T-helper 1 cell treated with Interleukin-12 subunit alpha and Interleukin-12 subunit beta and Interleukin-4 antibody, amounts not matched to agents 30 ng/mL and 1 ng/mL, for 36 hours (primary cell): ENCODE results near the gene GJC2. TPM values are rescaled to one million over a fixed set of nuclear protein-coding genes. Genes with fewer than 3 reads are reported as not detected.

ENCODE experiments used
- intact Hi-C: fragments of 100-400 bp; cut with micrococcal nuclease; formaldehyde crosslinking; loops from one replicate; pipeline ENCODE4 v1.15.1; 2024
- total RNA-seq: library from RNA; stranded (reverse); gene quantifications from 2 replicates; pipeline ENCODE4 v1.2.3, GENCODE V29; 2022

GJC2 gene
- 0.88 and 1.0 TPM in 2 replicates for total RNA-seq

GRCh38 chr1:228149406-228150119 is at the start of gene GJC2:
Gene GJC2 (plus strand): TSS chr1:228149930. CDS start chr1:228157759, 7,829 bp downstream.
- intact Hi-C loops, result no loop called here

- intact Hi-C loops, result loop anchor here (5.0 to 10.0 kb wide), 5 partner anchors 334 to 1964 kb away; partner anchors contain the start of genes GALNT2 and PARP1
Measured at GRCh38 chr1:228100822-228101613, 48.7 kb upstream of the GJC2 start.

GRCh38 chr1:228101614-228101993 is 48.1 kb upstream of the GJC2 start:
- intact Hi-C loops, result loop anchor here (5.0 to 10.0 kb wide), 5 partner anchors 334 to 1963 kb away; partner anchors contain the start of genes GALNT2 and PARP1

- intact Hi-C loops, result loop anchor here (5.0 to 10.0 kb wide), 5 partner anchors 335 to 1963 kb away; partner anchors contain the start of genes GALNT2 and PARP1
Measured at GRCh38 chr1:228101994-228102790, 47.5 kb upstream of the GJC2 start.

GRCh38 chr1:228102791-228103620 is 46.7 kb upstream of the GJC2 start, which contains the start of gene C1orf35:
Gene C1orf35 (minus strand): TSS chr1:228103325. CDS start chr1:228103227, 98 bp downstream.
- intact Hi-C loops, result loop anchor here (1.0 to 10.0 kb wide), 11 partner anchors 21 to 1962 kb away; partner anchors contain the start of genes ARF1, GALNT2, GUK1 and JMJD4

GRCh38 chr1:228104526-228105269 is 45.0 kb upstream of the GJC2 start:
- intact Hi-C loops, result loop anchor here (5.0 to 10.0 kb wide), 6 partner anchors 337 to 1960 kb away; partner anchors contain the start of genes CCSAP, GALNT2 and PARP1

- intact Hi-C loops, result loop anchor here (5.0 to 10.0 kb wide), 4 partner anchors 621 to 1959 kb away; partner anchors contain the start of genes CCSAP, GALNT2 and PARP1
Measured at GRCh38 chr1:228105270-228105995, 44.3 kb upstream of the GJC2 start.

GRCh38 chr1:228105996-228106799 is 43.5 kb upstream of the GJC2 start:
- intact Hi-C loops, result loop anchor here (5.0 to 10.0 kb wide), 4 partner anchors 621 to 1959 kb away; partner anchors contain the start of genes CCSAP, GALNT2 and PARP1

- intact Hi-C loops, result loop anchor here (5.0 to 10.0 kb wide), 4 partner anchors 622 to 1958 kb away; partner anchors contain the start of genes CCSAP, GALNT2 and PARP1
Measured at GRCh38 chr1:228106800-228107054, 43.0 kb upstream of the GJC2 start.

- intact Hi-C loops, result loop anchor here (5.0 to 10.0 kb wide), 4 partner anchors 623 to 1957 kb away; partner anchors contain the start of genes CCSAP, GALNT2 and PARP1
Measured at GRCh38 chr1:228107636-228108035, 42.1 kb upstream of the GJC2 start.

GRCh38 chr1:228108055-228108690 is 41.6 kb upstream of the GJC2 start:
- intact Hi-C loops, result loop anchor here (5.0 to 10.0 kb wide), 4 partner anchors 623 to 1957 kb away; partner anchors contain the start of genes CCSAP, GALNT2 and PARP1

- intact Hi-C loops, result loop anchor here (1.0 to 10.0 kb wide), 17 partner anchors 26 to 1956 kb away; partner anchors contain the start of genes ARF1, CCSAP, GALNT2 and GUK1
Measured at GRCh38 chr1:228108742-228109072, 41.0 kb upstream of the GJC2 start.

GRCh38 chr1:228109073-228109961 is 40.4 kb upstream of the GJC2 start, which contains the start of gene MRPL55:
Gene MRPL55 (minus strand): TSS chr1:228109299. CDS start chr1:228108260, 1,039 bp downstream.
- intact Hi-C loops, result loop anchor here (1.0 to 10.0 kb wide), 17 partner anchors 27 to 1955 kb away; partner anchors contain the start of genes ARF1, CCSAP, GALNT2 and GUK1

- intact Hi-C loops, result loop anchor here (1.0 to 10.0 kb wide), 17 partner anchors 28 to 1955 kb away; partner anchors contain the start of genes ARF1, CCSAP, GALNT2 and GUK1
Measured at GRCh38 chr1:228109962-228110488, 39.7 kb upstream of the GJC2 start.

- intact Hi-C loops, result no loop called here
Measured at GRCh38 chr1:228110556-228110955, 39.2 kb upstream of the GJC2 start.
